ENCODE measurements around the gene FOXF1. TPM values are rescaled to one million over a fixed set of nuclear protein-coding genes. Genes with fewer than 3 reads are reported as not detected.

Gene FOXF1
- polyA plus RNA-seq, 1 donor (not counting 4 experiments of a cell fraction or from before 2014, with no cell fraction given) = not detected

DNA sequence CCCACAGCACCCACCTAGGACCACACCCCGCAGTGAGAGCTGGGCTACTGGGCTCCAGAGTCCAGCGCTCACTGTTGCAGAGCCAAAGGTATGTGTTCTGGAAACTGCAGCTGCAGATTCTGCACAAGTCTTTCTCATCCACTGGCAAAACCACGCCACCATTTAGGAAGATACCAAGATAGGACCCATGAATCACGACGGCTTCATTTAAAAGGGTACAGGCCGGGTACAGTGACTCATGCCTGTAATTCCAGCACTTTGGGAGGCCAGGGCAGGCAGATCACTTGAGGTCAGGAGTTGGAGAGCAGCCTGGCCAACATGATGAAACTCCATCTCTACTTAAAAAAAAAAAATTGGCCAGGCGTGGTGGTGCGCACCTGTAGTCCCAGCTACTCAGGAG is 18.8 kb downstream of the FOXF1 start:
- H3K4me1 ChIP-seq (ENCODE audit: control insufficient read depth, extremely low read depth, insufficient read depth, low read length) = no peaks in the 10 kb centered on the region
- FAIRE-seq (no peak), DNase-seq (ENCODE audit: low read depth, low spot score) (no peak)
- H3K9ac ChIP-seq (ENCODE audit: control insufficient read depth, extremely low read depth, insufficient read depth, low read length) = no peak overlapping the region
- peaks cover 0 to 11% of the 10 kb centered on the region in 2 experiments for H3K36me3 ChIP-seq (ENCODE audit: control insufficient read depth in 2 of 2, extremely low read depth in 1 of 2, insufficient read depth in 2 of 2, low read length in 2 of 2)
- no peaks in the 10 kb centered on the region for H3K79me2 ChIP-seq (ENCODE audit: control insufficient read depth, insufficient read depth, low read length)
- H3K4me2 ChIP-seq (ENCODE audit: control insufficient read depth, extremely low read depth, insufficient read depth, low read depth, low read length) = no peak overlapping the region
- H3K9me1 ChIP-seq (ENCODE audit: control insufficient read depth, extremely low read depth, insufficient read depth, low read length) = no peaks in the 10 kb centered on the region
- H3K27ac ChIP-seq (ENCODE audit: control insufficient read depth, insufficient read depth, low read length) = no peak overlapping the region
- dilution Hi-C loops (cut with MboI; ENCODE audit: extremely low pct_ligation_motif_present, low sequenced_read_pairs) = no loop called here
- no peak overlapping the region for H2AFZ ChIP-seq (ENCODE audit: control insufficient read depth, low read length)
- H4K20me1 ChIP-seq (ENCODE audit: control insufficient read depth, extremely low read depth, insufficient read depth, low read length) = no peaks in the 10 kb centered on the region
- no peak overlapping the region for H3K4me3 ChIP-seq (ENCODE audit: control insufficient read depth in 2 of 3, extremely low read depth in 1 of 3, insufficient read depth in 2 of 3, low read depth in 1 of 3, low read length in 3 of 3)
- TF ChIP-seq, protein P1, sequence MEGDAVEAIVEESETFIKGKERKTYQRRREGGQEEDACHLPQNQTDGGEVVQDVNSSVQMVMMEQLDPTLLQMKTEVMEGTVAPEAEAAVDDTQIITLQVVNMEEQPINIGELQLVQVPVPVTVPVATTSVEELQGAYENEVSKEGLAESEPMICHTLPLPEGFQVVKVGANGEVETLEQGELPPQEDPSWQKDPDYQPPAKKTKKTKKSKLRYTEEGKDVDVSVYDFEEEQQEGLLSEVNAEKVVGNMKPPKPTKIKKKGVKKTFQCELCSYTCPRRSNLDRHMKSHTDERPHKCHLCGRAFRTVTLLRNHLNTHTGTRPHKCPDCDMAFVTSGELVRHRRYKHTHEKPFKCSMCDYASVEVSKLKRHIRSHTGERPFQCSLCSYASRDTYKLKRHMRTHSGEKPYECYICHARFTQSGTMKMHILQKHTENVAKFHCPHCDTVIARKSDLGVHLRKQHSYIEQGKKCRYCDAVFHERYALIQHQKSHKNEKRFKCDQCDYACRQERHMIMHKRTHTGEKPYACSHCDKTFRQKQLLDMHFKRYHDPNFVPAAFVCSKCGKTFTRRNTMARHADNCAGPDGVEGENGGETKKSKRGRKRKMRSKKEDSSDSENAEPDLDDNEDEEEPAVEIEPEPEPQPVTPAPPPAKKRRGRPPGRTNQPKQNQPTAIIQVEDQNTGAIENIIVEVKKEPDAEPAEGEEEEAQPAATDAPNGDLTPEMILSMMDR (optimal IDR thresholded peaks at IDR 0.05 in 1 of 3, IDR thresholded peaks at IDR 0.05 in 1 of 3, conservative IDR thresholded peaks at IDR 0.05 in 1 of 3; ENCODE audit: extremely low read depth in 1 of 3, insufficient read depth in 2 of 3, low read length in 3 of 3) = no peak
- TF ChIP-seq EZH2 (IDR thresholded peaks at IDR 0.05; ENCODE audit: low read length) = no peak
- H3K9me3 ChIP-seq (ENCODE audit: control insufficient read depth, low read depth, low read length) = peaks cover 4% of the 10 kb centered on the region
- H3K27me3 ChIP-seq (ENCODE audit: control insufficient read depth, extremely low read depth, insufficient read depth, low read length) = no peaks in the 10 kb centered on the region

DNA sequence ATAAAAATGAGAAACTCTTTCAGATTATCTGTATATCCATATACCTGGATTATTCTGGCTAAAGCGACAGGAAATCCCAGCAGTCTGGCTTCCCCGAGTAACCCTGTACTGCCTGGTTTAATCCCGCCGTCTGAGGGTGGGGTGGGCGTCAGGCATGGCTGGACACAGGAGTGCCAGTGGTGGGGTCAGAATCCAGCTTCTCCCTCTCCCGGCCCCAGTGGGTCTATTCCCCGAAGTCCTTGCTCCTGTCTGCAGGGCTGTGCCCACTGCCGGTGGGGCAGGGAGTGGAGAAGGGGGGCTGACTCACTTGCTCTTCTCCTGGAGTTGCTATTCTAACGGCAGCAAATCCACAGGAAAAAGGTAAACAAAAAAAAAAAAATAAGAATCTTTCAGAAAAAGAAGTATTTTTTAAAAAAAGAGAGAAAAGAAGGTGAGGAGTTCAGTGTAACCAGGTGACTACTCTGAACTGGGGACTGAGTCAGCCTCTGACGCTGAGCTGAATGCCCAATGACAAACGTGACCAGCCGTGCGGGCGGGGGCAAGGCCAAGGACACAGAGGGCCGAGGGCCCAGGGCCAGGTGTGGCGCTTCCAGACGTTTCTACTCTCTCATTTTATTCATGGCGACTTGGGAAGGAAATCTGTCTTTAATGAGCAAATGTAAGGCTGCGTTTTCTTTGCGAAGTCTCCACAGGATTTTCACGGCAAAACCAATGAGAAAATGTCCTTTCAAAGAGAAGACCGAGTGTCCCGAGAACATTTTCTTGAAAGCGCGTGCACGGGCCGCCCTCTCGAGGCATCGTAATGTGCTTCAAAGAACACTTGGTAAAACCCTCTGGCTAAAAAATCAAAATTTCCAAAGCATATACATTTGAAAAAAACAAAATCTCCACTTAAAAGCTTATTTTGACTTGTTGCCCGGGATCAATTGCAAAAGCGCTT is 20.2 kb downstream of the FOXF1 start:
- TF ChIP-seq, protein P1 (optimal IDR thresholded peaks at IDR 0.05 in 1 of 3, IDR thresholded peaks at IDR 0.05 in 1 of 3, conservative IDR thresholded peaks at IDR 0.05 in 1 of 3; ENCODE audit: extremely low read depth in 1 of 3, insufficient read depth in 2 of 3, low read length in 3 of 3) = no peak
- TF ChIP-seq EZH2 (IDR thresholded peaks at IDR 0.05; ENCODE audit: low read length) = no peak
- no peaks in the 10 kb centered on the region for H3K27me3 ChIP-seq (ENCODE audit: control insufficient read depth, extremely low read depth, insufficient read depth, low read length)
- H4K20me1 ChIP-seq (ENCODE audit: control insufficient read depth, extremely low read depth, insufficient read depth, low read length) = no peaks in the 10 kb centered on the region
- no peaks in the 10 kb centered on the region for H3K9me1 ChIP-seq (ENCODE audit: control insufficient read depth, extremely low read depth, insufficient read depth, low read length)
- no peak overlapping the region for H3K4me3 ChIP-seq (ENCODE audit: control insufficient read depth in 2 of 3, extremely low read depth in 1 of 3, insufficient read depth in 2 of 3, low read depth in 1 of 3, low read length in 3 of 3)
- no peaks in the 10 kb centered on the region for H3K4me1 ChIP-seq (ENCODE audit: control insufficient read depth, extremely low read depth, insufficient read depth, low read length)
- H3K79me2 ChIP-seq (ENCODE audit: control insufficient read depth, insufficient read depth, low read length) = no peaks in the 10 kb centered on the region
- H3K9me3 ChIP-seq (ENCODE audit: control insufficient read depth, low read depth, low read length) = peaks cover 4% of the 10 kb centered on the region
- dilution Hi-C loops (cut with MboI; ENCODE audit: extremely low pct_ligation_motif_present, low sequenced_read_pairs) = no loop called here
- DNase-seq (ENCODE audit: low read depth, low spot score) (no peak), FAIRE-seq (no peak)
- H3K9ac ChIP-seq (ENCODE audit: control insufficient read depth, extremely low read depth, insufficient read depth, low read length) = no peak overlapping the region
- no peak overlapping the region for H3K27ac ChIP-seq (ENCODE audit: control insufficient read depth, insufficient read depth, low read length)
- no peak overlapping the region for H3K4me2 ChIP-seq (ENCODE audit: control insufficient read depth, extremely low read depth, insufficient read depth, low read depth, low read length)
- H2AFZ ChIP-seq (ENCODE audit: control insufficient read depth, low read length) = no peak overlapping the region
- H3K36me3 ChIP-seq (ENCODE audit: control insufficient read depth in 2 of 2, extremely low read depth in 1 of 2, insufficient read depth in 2 of 2, low read length in 2 of 2) = peaks cover 0 to 12% of the 10 kb centered on the region in 2 experiments

Measured in keratinocyte (primary cell).